Skeletal muscle cell (primary cell): ENCODE measurements around the gene SP5.
"Not testable (repeated sequence)": the region's sequence is repeated elsewhere in the genome, so short reads cannot be mapped to it uniquely, and the experiment has no call there.

Experiments used
- DNase-seq: peaks from one replicate; pipeline ENCODE4 v3.0.0-alpha.2; 2010; ENCODE audit warnings: low read depth
- H3K4me3 ChIP-seq: 2 replicates; pipeline ENCODE4 v1.5.1; 2011; ENCODE audit warnings: low read depth, mild to moderate bottlenecking, control low read depth, low read length, moderate library complexity

The SP5 gene

GRCh38 chr2:170733798-170734600 lies 18.9 kb downstream of the SP5 start:
- DNase-seq = no peak
- no peak overlapping the region for H3K4me3 ChIP-seq

- H3K4me3 ChIP-seq, DNase-seq: not testable (repeated sequence)
Measured at GRCh38 chr2:170734601-170735000, 19.5 kb downstream of the SP5 start.

- no peak for DNase-seq
- no peak overlapping the region for H3K4me3 ChIP-seq
Measured at GRCh38 chr2:170736628-170737027, 21.5 kb downstream of the SP5 start.

- H3K4me3 ChIP-seq = no peak overlapping the region
- DNase-seq = no peak
Measured at GRCh38 chr2:170737406-170737805, 22.3 kb downstream of the SP5 start.

- H3K4me3 ChIP-seq = no peak overlapping the region
- DNase-seq = no peak
Measured at GRCh38 chr2:170737821-170738220, 22.7 kb downstream of the SP5 start.

- DNase-seq = peak; percentile 45
Measured at GRCh38 chr2:170739048-170739447, 23.9 kb downstream of the SP5 start.

GRCh38 chr2:170739507-170740046 lies 24.4 kb downstream of the SP5 start:
- no peak overlapping the region for H3K4me3 ChIP-seq
- DNase-seq = no peak

More at GRCh38 chr2:170739048-170739447, 23.9 kb downstream of the SP5 start:
- no peak overlapping the region for H3K4me3 ChIP-seq

GRCh38 chr2:170740660-170741059 lies 25.5 kb downstream of the SP5 start:
- DNase-seq = no peak

GRCh38 chr2:170742000-170742399 lies 26.9 kb downstream of the SP5 start:
- H3K4me3 ChIP-seq = no peak overlapping the region
- DNase-seq = no peak

More at GRCh38 chr2:170740660-170741059, 25.5 kb downstream of the SP5 start:
- no peak overlapping the region for H3K4me3 ChIP-seq

GRCh38 chr2:170742896-170743529 lies 27.9 kb downstream of the SP5 start:
- DNase-seq = no peak
- no peak overlapping the region for H3K4me3 ChIP-seq

- no peak for DNase-seq
- no peak overlapping the region for H3K4me3 ChIP-seq
Measured at GRCh38 chr2:170743530-170744239, 28.5 kb downstream of the SP5 start.

- DNase-seq = no peak
- no peak overlapping the region for H3K4me3 ChIP-seq
Measured at GRCh38 chr2:170744248-170745002, 29.3 kb downstream of the SP5 start.

GRCh38 chr2:170745305-170745704 lies 30.2 kb downstream of the SP5 start:
- no peak overlapping the region for H3K4me3 ChIP-seq
- DNase-seq = no peak

- H3K4me3 ChIP-seq = no peak overlapping the region
- DNase-seq = peak; percentile 29
Measured at GRCh38 chr2:170747921-170748320, 32.8 kb downstream of the SP5 start.

GRCh38 chr2:170751555-170751954 lies 36.4 kb downstream of the SP5 start:
- H3K4me3 ChIP-seq, DNase-seq: not testable (repeated sequence)

GRCh38 chr2:170761572-170761971 lies 46.4 kb downstream of the SP5 start:
- DNase-seq = no peak
- H3K4me3 ChIP-seq = no peak overlapping the region

GRCh38 chr2:170762760-170763159 lies 47.6 kb downstream of the SP5 start:
- no peak for DNase-seq

GRCh38 chr2:170763232-170763631 lies 48.1 kb downstream of the SP5 start:
- no peak overlapping the region for H3K4me3 ChIP-seq
- no peak for DNase-seq

More at GRCh38 chr2:170762760-170763159, 47.6 kb downstream of the SP5 start:
- H3K4me3 ChIP-seq = no peak overlapping the region

- no peak for DNase-seq
- H3K4me3 ChIP-seq = no peak overlapping the region
Measured at GRCh38 chr2:170764880-170765261, 49.7 kb downstream of the SP5 start.
